Astrocyte (in vitro differentiated cells and primary cell): ENCODE data around the gene ABHD16B. TPM values are rescaled to one million over a fixed set of nuclear protein-coding genes. Genes with fewer than 3 reads are reported as not detected.

ENCODE experiments used
- DNase-seq: peaks from one replicate; pipeline ENCODE4 v3.0.0-alpha.2; 2010; ENCODE audit warnings: low read depth
- FAIRE-seq: peaks from 2 replicates; lab custom pipeline; 2011; peaks lifted over from hg19 to GRCh38; lab: Jason Lieb, UNC
- H2AFZ ChIP-seq: 2 replicates; pipeline ENCODE4 v1.6.0; 2012; ENCODE audit warnings: low read depth, low read length, inconsistent platforms
- H3K27ac ChIP-seq: 2 replicates; pipeline ENCODE4 v1.5.1; 2011; ENCODE audit warnings: low read depth, low read length, inconsistent platforms
- H3K27me3 ChIP-seq: 2 replicates; pipeline ENCODE4 v1.6.0; 2011; ENCODE audit warnings: low read length, inconsistent platforms; ENCODE audit not compliant: insufficient read depth
- H3K36me3 ChIP-seq: 2 replicates; pipeline ENCODE4 v1.5.1; 2011; ENCODE audit warnings: low read length, inconsistent platforms; ENCODE audit not compliant: insufficient read depth
- H3K4me1 ChIP-seq: 2 replicates; pipeline ENCODE4 v1.5.1; 2011; ENCODE audit warnings: low read length, inconsistent platforms; ENCODE audit not compliant: insufficient read depth
- H3K4me2 ChIP-seq: 2 replicates; pipeline ENCODE4 v1.6.0; 2012; ENCODE audit warnings: low read length, inconsistent platforms
- H3K4me3 ChIP-seq: 2 replicates; pipeline ENCODE4 v1.5.1; 2011; ENCODE audit warnings: low read depth, mild to moderate bottlenecking, low read length, inconsistent platforms; ENCODE audit not compliant: insufficient read depth
- H3K79me2 ChIP-seq: 2 replicates; pipeline ENCODE4 v1.6.0; 2012; ENCODE audit warnings: mild to moderate bottlenecking, low read length, inconsistent platforms; ENCODE audit not compliant: insufficient read depth
- H3K9ac ChIP-seq: 2 replicates; pipeline ENCODE4 v1.6.0; 2012; ENCODE audit warnings: mild to moderate bottlenecking, low read length, inconsistent platforms
- H3K9me3 ChIP-seq: 2 replicates; pipeline ENCODE4 v1.5.1; 2012; ENCODE audit warnings: low read depth, mild to moderate bottlenecking, low read length, inconsistent platforms; ENCODE audit not compliant: insufficient read depth
- H4K20me1 ChIP-seq: 2 replicates; pipeline ENCODE4 v1.6.0; 2012; ENCODE audit warnings: low read length, inconsistent platforms; ENCODE audit not compliant: insufficient read depth
- H3K27ac Mint-ChIP-seq: one replicate; pipeline ENCODE4 v1.8.0; 2021; ENCODE audit warnings: mild to moderate bottlenecking, mixed read lengths; ENCODE audit not compliant: unreplicated experiment
- H3K27me3 Mint-ChIP-seq: one replicate; pipeline ENCODE4 v1.8.0; 2021; ENCODE audit warnings: low read depth, mixed read lengths; ENCODE audit not compliant: unreplicated experiment
- H3K36me3 Mint-ChIP-seq: one replicate; pipeline ENCODE4 v1.8.0; 2021; ENCODE audit warnings: low read depth, mixed read lengths; ENCODE audit not compliant: unreplicated experiment
- H3K4me1 Mint-ChIP-seq: one replicate; pipeline ENCODE4 v1.8.0; 2021; ENCODE audit warnings: low read depth, mixed read lengths; ENCODE audit not compliant: unreplicated experiment
- H3K4me3 Mint-ChIP-seq: one replicate; pipeline ENCODE4 v1.8.0; 2021; ENCODE audit warnings: mild to moderate bottlenecking, moderate library complexity, mixed read lengths; ENCODE audit not compliant: unreplicated experiment
- H3K9me3 Mint-ChIP-seq: one replicate; pipeline ENCODE4 v1.8.0; 2021; ENCODE audit warnings: mild to moderate bottlenecking, mixed read lengths; ENCODE audit not compliant: unreplicated experiment
- EZH2 ChIP-seq: IDR thresholded peaks from 2 replicates; pipeline ENCODE4 v1.6.1; 2012; ENCODE audit warnings: mild to moderate bottlenecking, low read length, inconsistent platforms; ENCODE audit not compliant: insufficient read depth
- total RNA-seq: library from RNA; stranded (reverse); gene quantifications from 2 replicates; pipeline ENCODE4 v1.2.1, GENCODE V29; 2021
- TF ChIP-seq, protein P1 (sequence below): IDR thresholded peaks from 2 replicates; pipeline ENCODE4 v1.5.1; 2011; ENCODE audit warnings: low read depth, mild to moderate bottlenecking, inconsistent platforms, low read length, moderate library complexity; ENCODE audit not compliant: insufficient read depth

The ABHD16B gene
- total RNA-seq, 1 donor from 2014 or later = not detected

DNA sequence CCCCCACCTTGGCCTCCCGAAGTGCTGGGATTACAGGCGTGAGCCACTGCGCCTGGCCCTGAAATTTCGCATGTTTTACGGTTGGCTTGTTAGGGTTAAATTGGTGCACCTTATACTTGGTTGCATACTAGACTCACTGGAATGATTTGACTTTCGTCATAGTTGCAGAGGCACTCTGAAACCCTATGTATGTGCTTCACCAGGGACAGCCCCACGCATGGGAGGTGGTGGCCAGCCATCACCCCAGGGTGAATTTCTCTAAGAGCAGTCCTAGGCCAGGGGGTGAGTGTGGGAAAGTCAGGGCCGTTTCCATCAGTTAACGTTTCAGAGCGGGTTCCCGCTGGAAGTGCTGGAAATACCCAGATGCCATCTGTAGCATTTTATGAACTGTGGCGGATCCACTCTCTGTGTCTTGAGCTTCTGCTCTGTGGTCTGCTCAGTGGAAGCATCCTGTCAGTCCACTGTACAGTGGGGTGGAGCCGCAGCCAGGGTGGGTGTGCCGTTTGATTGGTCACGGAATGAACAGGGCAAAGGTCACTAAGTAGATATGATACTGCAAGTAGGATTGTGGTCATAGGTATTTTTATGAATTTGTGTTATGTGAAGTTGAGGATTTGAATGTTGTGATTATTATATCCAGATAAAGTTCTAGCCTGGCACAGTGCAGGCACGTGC is 46.8 kb downstream of the ABHD16B start:
- Histone ChIP-seq H2AFZ (no peak overlapping the region), H3K79me2 (peaks cover 98% of the 10 kb centered on the region), H3K9ac (no peak overlapping the region), H3K4me2 (no peak overlapping the region), H3K4me3 (no peak overlapping the region), H3K4me1 (peaks cover 11% of the 10 kb centered on the region), H3K27me3 (no peaks in the 10 kb centered on the region), H3K27ac (no peak overlapping the region), H4K20me1 (peaks cover 94% of the 10 kb centered on the region), H3K9me3 (no peaks in the 10 kb centered on the region), H3K36me3 (no peaks in the 10 kb centered on the region)
- DNase-seq = no peak
- H3K27ac Mint-ChIP-seq = no peak overlapping the region
- no peaks in the 10 kb centered on the region for H3K9me3 Mint-ChIP-seq
- no peak overlapping the region for H3K4me3 Mint-ChIP-seq
- H3K36me3 Mint-ChIP-seq = no peaks in the 10 kb centered on the region
- FAIRE-seq = no peak
- no peaks in the 10 kb centered on the region for H3K27me3 Mint-ChIP-seq
- TF ChIP-seq, protein P1, sequence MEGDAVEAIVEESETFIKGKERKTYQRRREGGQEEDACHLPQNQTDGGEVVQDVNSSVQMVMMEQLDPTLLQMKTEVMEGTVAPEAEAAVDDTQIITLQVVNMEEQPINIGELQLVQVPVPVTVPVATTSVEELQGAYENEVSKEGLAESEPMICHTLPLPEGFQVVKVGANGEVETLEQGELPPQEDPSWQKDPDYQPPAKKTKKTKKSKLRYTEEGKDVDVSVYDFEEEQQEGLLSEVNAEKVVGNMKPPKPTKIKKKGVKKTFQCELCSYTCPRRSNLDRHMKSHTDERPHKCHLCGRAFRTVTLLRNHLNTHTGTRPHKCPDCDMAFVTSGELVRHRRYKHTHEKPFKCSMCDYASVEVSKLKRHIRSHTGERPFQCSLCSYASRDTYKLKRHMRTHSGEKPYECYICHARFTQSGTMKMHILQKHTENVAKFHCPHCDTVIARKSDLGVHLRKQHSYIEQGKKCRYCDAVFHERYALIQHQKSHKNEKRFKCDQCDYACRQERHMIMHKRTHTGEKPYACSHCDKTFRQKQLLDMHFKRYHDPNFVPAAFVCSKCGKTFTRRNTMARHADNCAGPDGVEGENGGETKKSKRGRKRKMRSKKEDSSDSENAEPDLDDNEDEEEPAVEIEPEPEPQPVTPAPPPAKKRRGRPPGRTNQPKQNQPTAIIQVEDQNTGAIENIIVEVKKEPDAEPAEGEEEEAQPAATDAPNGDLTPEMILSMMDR = no peak
- no peak for TF ChIP-seq EZH2
- peaks cover 27% of the 10 kb centered on the region for H3K4me1 Mint-ChIP-seq

DNA sequence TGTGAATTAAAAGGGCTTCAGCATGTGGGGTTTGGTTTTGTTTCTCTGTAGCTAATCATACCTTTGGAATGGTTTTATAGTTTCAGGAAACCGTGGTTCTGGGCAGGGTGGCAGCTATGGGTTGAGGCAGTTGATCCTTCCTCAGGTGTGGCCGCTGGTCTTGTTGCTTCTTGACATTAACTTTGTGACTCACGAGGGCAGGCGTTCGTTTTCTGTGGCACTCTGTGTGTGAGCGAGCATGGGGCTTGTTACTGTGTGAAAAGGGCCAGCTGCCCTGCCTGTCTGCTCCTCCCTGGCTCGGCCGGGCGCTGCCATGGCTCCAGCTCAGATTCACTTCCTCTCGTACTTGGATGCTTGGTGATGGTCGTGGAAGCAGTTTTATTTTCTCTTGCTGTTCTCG is 49.9 kb downstream of the ABHD16B start:
- peak overlapping the region; percentile 64 for H3K4me2 ChIP-seq
- FAIRE-seq = no peak

More for the DNA sequence above, 49.9 kb downstream of the ABHD16B start:
- no peak overlapping the region for H3K27ac ChIP-seq
- TF ChIP-seq EZH2 = no peak
- H3K36me3 Mint-ChIP-seq = peaks cover 10% of the 10 kb centered on the region
- H3K27ac Mint-ChIP-seq = no peak overlapping the region
- H3K9ac ChIP-seq = peak overlapping the region; percentile 11
- H3K36me3 ChIP-seq = no peaks in the 10 kb centered on the region
- peaks cover 3% of the 10 kb centered on the region for H3K9me3 Mint-ChIP-seq
- H3K79me2 ChIP-seq = peaks cover 96% of the 10 kb centered on the region
- peaks cover 92% of the 10 kb centered on the region for H4K20me1 ChIP-seq
- no peaks in the 10 kb centered on the region for H3K27me3 ChIP-seq
- H3K27me3 Mint-ChIP-seq = no peaks in the 10 kb centered on the region
- H3K4me1 Mint-ChIP-seq = peaks cover 20% of the 10 kb centered on the region
- no peak overlapping the region for H2AFZ ChIP-seq
- no peak overlapping the region for H3K4me3 ChIP-seq
- no peaks in the 10 kb centered on the region for H3K9me3 ChIP-seq
- peaks cover 7% of the 10 kb centered on the region for H3K4me1 ChIP-seq
- H3K4me3 Mint-ChIP-seq = peak overlapping the region; percentile 58
- peak; percentile 44 for DNase-seq

Other genes with a start within 250 kb of the ABHD16B start
- gene GMEB2, start 234.4 kb upstream of the ABHD16B start, total RNA-seq = 10.7 and 11.7 TPM in 2 replicates
- gene STMN3, start 208.1 kb upstream of the ABHD16B start, total RNA-seq = 29.2 and 30.7 TPM in 2 replicates
- 15.5 and 15.6 TPM in 2 replicates for gene RTEL1, start 203.2 kb upstream of the ABHD16B start, total RNA-seq
- gene TNFRSF6B, start 164.8 kb upstream of the ABHD16B start, total RNA-seq = 2.0 and 2.8 TPM in 2 replicates
- gene ARFRP1, start 153.5 kb upstream of the ABHD16B start, total RNA-seq = 30.0 and 32.5 TPM in 2 replicates
- gene ZGPAT, start 153.5 kb upstream of the ABHD16B start, total RNA-seq = 24.8 and 25.5 TPM in 2 replicates
- gene LIME1, start 124.8 kb upstream of the ABHD16B start, total RNA-seq = 7.6 TPM in 2 replicates
- gene SLC2A4RG, start 121.7 kb upstream of the ABHD16B start, total RNA-seq = 65.6 and 68.3 TPM in 2 replicates
- 12.9 and 13.9 TPM in 2 replicates for gene ZBTB46, start 30.2 kb upstream of the ABHD16B start, total RNA-seq
- gene TPD52L2, start 3.8 kb downstream of the ABHD16B start, total RNA-seq = 145 TPM in 2 replicates
- 64.6 and 65.6 TPM in 2 replicates for gene DNAJC5, start 33.6 kb downstream of the ABHD16B start, total RNA-seq
- 33.0 and 33.4 TPM in 2 replicates for gene UCKL1, start 94.9 kb downstream of the ABHD16B start, total RNA-seq
- gene ZNF512B, start 108.4 kb downstream of the ABHD16B start, total RNA-seq = 27.5 and 27.7 TPM in 2 replicates
- gene SAMD10, start 118.1 kb downstream of the ABHD16B start, total RNA-seq = 2.7 and 4.3 TPM in 2 replicates
- gene PRPF6, start 119.6 kb downstream of the ABHD16B start, total RNA-seq = 52.3 and 52.6 TPM in 2 replicates
- 0.75 and 0.99 TPM in 2 replicates for gene C20orf204, start 174.7 kb downstream of the ABHD16B start, total RNA-seq
- gene SOX18, start 188.1 kb downstream of the ABHD16B start, total RNA-seq = 0.52 and 0.60 TPM in 2 replicates
- 52.4 and 53.1 TPM in 2 replicates for gene TCEA2, start 201.7 kb downstream of the ABHD16B start, total RNA-seq
- gene RGS19, start 218.0 kb downstream of the ABHD16B start, total RNA-seq = 15.7 and 18.3 TPM in 2 replicates
- 2.8 and 3.6 TPM in 2 replicates for gene OPRL1, start 218.6 kb downstream of the ABHD16B start, total RNA-seq
- gene LKAAEAR1, start 222.9 kb downstream of the ABHD16B start, total RNA-seq = 0.34 TPM in 1 of 2 replicates, not detected in the other
- not detected in 2 replicates for gene NPBWR2, start 246.1 kb downstream of the ABHD16B start, total RNA-seq